ENCODE results near the gene SAMD4A. TPM values are rescaled to one million over a fixed set of nuclear protein-coding genes. Genes with fewer than 3 reads are reported as not detected.

The SAMD4A gene, protein sequence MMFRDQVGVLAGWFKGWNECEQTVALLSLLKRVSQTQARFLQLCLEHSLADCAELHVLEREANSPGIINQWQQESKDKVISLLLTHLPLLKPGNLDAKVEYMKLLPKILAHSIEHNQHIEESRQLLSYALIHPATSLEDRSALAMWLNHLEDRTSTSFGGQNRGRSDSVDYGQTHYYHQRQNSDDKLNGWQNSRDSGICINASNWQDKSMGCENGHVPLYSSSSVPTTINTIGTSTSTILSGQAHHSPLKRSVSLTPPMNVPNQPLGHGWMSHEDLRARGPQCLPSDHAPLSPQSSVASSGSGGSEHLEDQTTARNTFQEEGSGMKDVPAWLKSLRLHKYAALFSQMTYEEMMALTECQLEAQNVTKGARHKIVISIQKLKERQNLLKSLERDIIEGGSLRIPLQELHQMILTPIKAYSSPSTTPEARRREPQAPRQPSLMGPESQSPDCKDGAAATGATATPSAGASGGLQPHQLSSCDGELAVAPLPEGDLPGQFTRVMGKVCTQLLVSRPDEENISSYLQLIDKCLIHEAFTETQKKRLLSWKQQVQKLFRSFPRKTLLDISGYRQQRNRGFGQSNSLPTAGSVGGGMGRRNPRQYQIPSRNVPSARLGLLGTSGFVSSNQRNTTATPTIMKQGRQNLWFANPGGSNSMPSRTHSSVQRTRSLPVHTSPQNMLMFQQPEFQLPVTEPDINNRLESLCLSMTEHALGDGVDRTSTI
- 1.7 TPM for total RNA-seq
- 2.8 TPM for polyA plus RNA-seq
- long read RNA-seq, donor 1: 0 reads
- long read RNA-seq, donor 2: 0 reads
- long read RNA-seq, donor 3: 0 reads
- long read RNA-seq, donor 4: 0 reads
- long read RNA-seq, donor 5, partial matches to known transcripts: 0 of 1 reads
- long read RNA-seq, donor 5, other reads (novel, unspliced or antisense): 0 of 1 reads
- long read RNA-seq, donor 6: 0 reads
- long read RNA-seq, donor 7: 0 reads
- long read RNA-seq, donor 8: 0 reads
- long read RNA-seq, donor 9: 0 reads
- long read RNA-seq, donor 10: 0 reads

- under 1% methylated on average over 91 of the region's 91 CpGs for WGBS
- H3K4me1 ChIP-seq (ENCODE audit: control insufficient read depth in 2 of 2, insufficient read depth in 2 of 2, low read length in 2 of 2): peaks cover 20% of the 10 kb centered on the region in 2 donors
- DNase-seq (ENCODE audit: low read depth in 6 of 9, low spot score in 9 of 9): peak in 6 of 9 donors; percentile 16 to 75 (median 44)
- H3K36me3 ChIP-seq (ENCODE audit: control insufficient read depth in 2 of 2, insufficient read depth in 2 of 2, low read length in 1 of 2): no peaks in the 10 kb centered on the region
- peak within 1 kb of the TSS; percentile 29 to 52 for H3K4me3 ChIP-seq (ENCODE audit: low read length in 2 of 2)
- peaks cover 50 to 65% of the 10 kb centered on the region in 2 donors for H3K27me3 ChIP-seq (ENCODE audit: control insufficient read depth in 2 of 2, insufficient read depth in 1 of 2, low read length in 1 of 2)
- H3K27ac ChIP-seq (ENCODE audit: low read depth in 1 of 2, low read length in 1 of 2): peak within 1 kb of the TSS; percentile 47 to 60
- H3K9me3 ChIP-seq (ENCODE audit: control insufficient read depth in 2 of 2, insufficient read depth in 1 of 2, low read length in 1 of 2): no peaks in the 10 kb centered on the region
These were observed at the start of gene SAMD4A for GRCh38 chr14:54566410-54567223. Gene SAMD4A, plus strand, starts transcription at chr14:54567128. Its CDS starts 789 bp downstream, at chr14:54567917.

DNA sequence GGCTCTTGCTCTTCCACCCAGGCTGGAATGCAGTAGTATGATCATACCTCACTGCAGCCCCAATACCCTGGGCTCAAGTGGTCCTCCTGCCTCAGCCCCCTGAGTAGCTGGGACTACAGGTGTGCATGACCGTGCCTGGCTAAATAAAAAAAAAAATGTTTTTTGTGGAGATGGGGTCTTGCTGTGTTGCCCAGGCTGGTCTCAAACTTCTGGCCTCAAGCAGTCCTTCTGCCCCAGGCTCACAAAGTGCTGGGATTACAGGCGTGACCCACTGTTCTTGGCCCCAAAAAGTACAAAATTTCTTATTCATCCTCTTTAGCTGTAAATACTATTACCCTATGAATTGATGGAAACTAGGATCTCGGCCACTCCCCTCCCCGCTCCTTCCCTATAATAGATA, 42.5 kb upstream of the SAMD4A start:
- no peaks in the 10 kb centered on the region for H3K27me3 ChIP-seq (ENCODE audit: control insufficient read depth in 2 of 2, insufficient read depth in 1 of 2, low read length in 1 of 2)
- no peaks in the 10 kb centered on the region for H3K9me3 ChIP-seq (ENCODE audit: control insufficient read depth in 2 of 2, insufficient read depth in 1 of 2, low read length in 1 of 2)
- H3K27ac ChIP-seq (ENCODE audit: low read depth in 1 of 2, low read length in 1 of 2): no peak overlapping the region
- over 99% methylated on average over 4 of the region's 4 CpGs for WGBS
- H3K4me3 ChIP-seq (ENCODE audit: low read length in 2 of 2): no peak overlapping the region
- no peak for DNase-seq (ENCODE audit: low read depth in 6 of 9, low spot score in 9 of 9)
- peaks cover 4 to 9% of the 10 kb centered on the region in 2 donors for H3K36me3 ChIP-seq (ENCODE audit: control insufficient read depth in 2 of 2, insufficient read depth in 2 of 2, low read length in 1 of 2)
- no peaks in the 10 kb centered on the region for H3K4me1 ChIP-seq (ENCODE audit: control insufficient read depth in 2 of 2, insufficient read depth in 2 of 2, low read length in 2 of 2)

GRCh38 chr14:54528973-54529372, 38.0 kb upstream of the SAMD4A start:
- H3K27me3 ChIP-seq (ENCODE audit: control insufficient read depth in 2 of 2, insufficient read depth in 1 of 2, low read length in 1 of 2): no peaks in the 10 kb centered on the region
- WGBS: 98% methylated on average over 2 of the region's 2 CpGs
- H3K36me3 ChIP-seq (ENCODE audit: control insufficient read depth in 2 of 2, insufficient read depth in 2 of 2, low read length in 1 of 2): peaks cover 1 to 7% of the 10 kb centered on the region in 2 donors

DNA sequence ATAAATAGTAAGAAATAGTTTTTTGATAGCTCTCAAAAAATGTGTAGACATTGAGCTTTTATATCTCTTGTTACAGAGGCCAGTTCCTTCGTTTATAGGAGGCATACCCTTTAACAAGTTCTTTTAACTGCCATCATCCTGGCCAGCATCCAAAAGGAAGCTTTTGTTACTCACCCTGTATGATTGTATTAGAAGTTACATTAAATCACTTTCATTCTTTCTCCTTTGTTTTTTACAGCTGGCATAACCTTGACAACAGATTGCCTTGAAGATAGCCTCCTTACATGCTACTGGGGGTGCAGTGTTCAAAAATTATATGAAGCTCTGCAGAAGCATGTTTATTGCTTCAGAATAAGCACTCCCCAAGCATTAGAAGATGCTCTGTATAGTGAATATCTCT, 37.1 kb upstream of the SAMD4A start:
- peaks cover 0 to 4% of the 10 kb centered on the region in 2 donors for H3K36me3 ChIP-seq (ENCODE audit: control insufficient read depth in 2 of 2, insufficient read depth in 2 of 2, low read length in 1 of 2)
- H3K9me3 ChIP-seq (ENCODE audit: control insufficient read depth in 2 of 2, insufficient read depth in 1 of 2, low read length in 1 of 2): no peaks in the 10 kb centered on the region
- no peak overlapping the region for H3K4me3 ChIP-seq (ENCODE audit: low read length in 2 of 2)
- no peaks in the 10 kb centered on the region for H3K4me1 ChIP-seq (ENCODE audit: control insufficient read depth in 2 of 2, insufficient read depth in 2 of 2, low read length in 2 of 2)
- 89% methylated on average over 1 of the region's 1 CpG for WGBS
- DNase-seq (ENCODE audit: low read depth in 6 of 9, low spot score in 9 of 9): no peak
- H3K27ac ChIP-seq (ENCODE audit: low read depth in 1 of 2, low read length in 1 of 2): no peak overlapping the region
- H3K27me3 ChIP-seq (ENCODE audit: control insufficient read depth in 2 of 2, insufficient read depth in 1 of 2, low read length in 1 of 2): no peaks in the 10 kb centered on the region

More at GRCh38 chr14:54528973-54529372, 38.0 kb upstream of the SAMD4A start:
- no peak overlapping the region for H3K4me3 ChIP-seq (ENCODE audit: low read length in 2 of 2)
- no peak overlapping the region for H3K27ac ChIP-seq (ENCODE audit: low read depth in 1 of 2, low read length in 1 of 2)
- no peaks in the 10 kb centered on the region for H3K4me1 ChIP-seq (ENCODE audit: control insufficient read depth in 2 of 2, insufficient read depth in 2 of 2, low read length in 2 of 2)
- no peaks in the 10 kb centered on the region for H3K9me3 ChIP-seq (ENCODE audit: control insufficient read depth in 2 of 2, insufficient read depth in 1 of 2, low read length in 1 of 2)
- DNase-seq (ENCODE audit: low read depth in 6 of 9, low spot score in 9 of 9): no peak

GRCh38 chr14:54532111-54533012, 34.6 kb upstream of the SAMD4A start:
- no peaks in the 10 kb centered on the region for H3K4me1 ChIP-seq (ENCODE audit: control insufficient read depth in 2 of 2, insufficient read depth in 2 of 2, low read length in 2 of 2)
- H3K36me3 ChIP-seq (ENCODE audit: control insufficient read depth in 2 of 2, insufficient read depth in 2 of 2, low read length in 1 of 2): no peaks in the 10 kb centered on the region
- H3K27me3 ChIP-seq (ENCODE audit: control insufficient read depth in 2 of 2, insufficient read depth in 1 of 2, low read length in 1 of 2): no peaks in the 10 kb centered on the region
- 95% methylated on average over 3 of the region's 3 CpGs for WGBS
- no peaks in the 10 kb centered on the region for H3K9me3 ChIP-seq (ENCODE audit: control insufficient read depth in 2 of 2, insufficient read depth in 1 of 2, low read length in 1 of 2)
- H3K27ac ChIP-seq (ENCODE audit: low read depth in 1 of 2, low read length in 1 of 2): no peak overlapping the region
- no peak overlapping the region for H3K4me3 ChIP-seq (ENCODE audit: low read length in 2 of 2)
- DNase-seq (ENCODE audit: low read depth in 6 of 9, low spot score in 9 of 9): no peak

DNA sequence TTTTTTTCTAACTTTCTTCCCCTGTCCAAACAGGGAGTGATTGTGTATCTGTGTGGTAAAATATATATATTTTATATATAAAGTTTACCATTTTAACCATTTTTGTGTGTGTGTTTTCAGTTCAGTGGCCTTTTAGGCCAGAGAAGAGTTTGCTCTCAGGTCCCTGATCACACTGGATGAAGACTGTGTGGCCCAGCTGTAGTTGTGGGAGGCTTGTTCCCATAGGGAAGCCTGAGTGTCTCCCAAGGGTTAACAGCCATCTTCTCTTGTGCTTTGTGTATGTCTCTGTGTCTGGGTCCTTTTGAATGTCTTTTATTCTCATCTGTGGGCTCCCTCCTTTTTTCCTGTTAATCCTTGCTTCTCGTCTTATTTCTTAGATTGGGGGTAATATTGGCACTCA, 33.8 kb upstream of the SAMD4A start:
- Histone ChIP-seq H3K9me3 (ENCODE audit: control insufficient read depth in 2 of 2, insufficient read depth in 1 of 2, low read length in 1 of 2) (no peaks in the 10 kb centered on the region), H3K27me3 (ENCODE audit: control insufficient read depth in 2 of 2, insufficient read depth in 1 of 2, low read length in 1 of 2) (no peaks in the 10 kb centered on the region), H3K4me1 (ENCODE audit: control insufficient read depth in 2 of 2, insufficient read depth in 2 of 2, low read length in 2 of 2) (no peaks in the 10 kb centered on the region), H3K27ac (ENCODE audit: low read depth in 1 of 2, low read length in 1 of 2) (no peak overlapping the region), H3K36me3 (ENCODE audit: control insufficient read depth in 2 of 2, insufficient read depth in 2 of 2, low read length in 1 of 2) (no peaks in the 10 kb centered on the region), H3K4me3 (ENCODE audit: low read length in 2 of 2) (no peak overlapping the region)
- 98% methylated on average over 1 of the region's 1 CpG for WGBS
- no peak for DNase-seq (ENCODE audit: low read depth in 6 of 9, low spot score in 9 of 9)

GRCh38 chr14:54535126-54535525, 31.8 kb upstream of the SAMD4A start:
- WGBS: 93% methylated on average over 1 of the region's 1 CpG

DNA sequence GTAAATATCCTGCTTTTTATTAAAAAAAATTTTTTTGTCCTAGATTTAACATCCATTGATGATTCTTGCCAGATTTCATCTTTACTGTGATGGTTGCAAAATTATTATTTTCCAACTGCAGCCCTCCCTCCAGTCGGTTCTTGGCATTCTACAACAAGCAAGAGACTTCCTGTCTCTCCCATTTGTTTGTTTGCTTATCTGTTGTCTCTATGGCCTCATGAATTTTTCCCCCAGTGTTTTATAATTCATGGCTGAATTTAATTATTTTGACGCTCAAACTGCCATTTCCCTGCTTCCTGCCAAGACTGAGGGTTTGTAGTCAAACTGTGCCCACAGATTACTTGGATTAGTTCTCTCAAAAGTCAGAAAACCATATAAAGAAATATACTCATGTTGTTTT, 31.3 kb upstream of the SAMD4A start:
- WGBS: 96% methylated on average over 2 of the region's 2 CpGs
- no peak for DNase-seq (ENCODE audit: low read depth in 6 of 9, low spot score in 9 of 9)

More at GRCh38 chr14:54535126-54535525, 31.8 kb upstream of the SAMD4A start:
- no peak for DNase-seq (ENCODE audit: low read depth in 6 of 9, low spot score in 9 of 9)
- Histone ChIP-seq H3K4me3 (ENCODE audit: low read length in 2 of 2) (no peak overlapping the region), H3K36me3 (ENCODE audit: control insufficient read depth in 2 of 2, insufficient read depth in 2 of 2, low read length in 1 of 2) (no peaks in the 10 kb centered on the region), H3K27ac (ENCODE audit: low read depth in 1 of 2, low read length in 1 of 2) (no peak overlapping the region), H3K27me3 (ENCODE audit: control insufficient read depth in 2 of 2, insufficient read depth in 1 of 2, low read length in 1 of 2) (no peaks in the 10 kb centered on the region), H3K4me1 (ENCODE audit: control insufficient read depth in 2 of 2, insufficient read depth in 2 of 2, low read length in 2 of 2) (no peaks in the 10 kb centered on the region), H3K9me3 (ENCODE audit: control insufficient read depth in 2 of 2, insufficient read depth in 1 of 2, low read length in 1 of 2) (no peaks in the 10 kb centered on the region)

More for the DNA sequence above, 31.3 kb upstream of the SAMD4A start:
- no peak overlapping the region for H3K27ac ChIP-seq (ENCODE audit: low read depth in 1 of 2, low read length in 1 of 2)
- no peaks in the 10 kb centered on the region for H3K9me3 ChIP-seq (ENCODE audit: control insufficient read depth in 2 of 2, insufficient read depth in 1 of 2, low read length in 1 of 2)
- H3K4me1 ChIP-seq (ENCODE audit: control insufficient read depth in 2 of 2, insufficient read depth in 2 of 2, low read length in 2 of 2): no peaks in the 10 kb centered on the region
- H3K4me3 ChIP-seq (ENCODE audit: low read length in 2 of 2): no peak overlapping the region
- no peaks in the 10 kb centered on the region for H3K36me3 ChIP-seq (ENCODE audit: control insufficient read depth in 2 of 2, insufficient read depth in 2 of 2, low read length in 1 of 2)
- no peaks in the 10 kb centered on the region for H3K27me3 ChIP-seq (ENCODE audit: control insufficient read depth in 2 of 2, insufficient read depth in 1 of 2, low read length in 1 of 2)

Data from thymus (tissue), 14 donors.